IPS-18c (cell line): ENCODE results near the gene STPG1.

Source experiments
- H3K4me3 ChIP-seq: 2 replicates; pipeline ENCODE4 v1.7.0; 2013; ENCODE audit warnings: low read depth, mild to moderate bottlenecking, low read length, moderate library complexity; ENCODE audit not compliant: insufficient read depth
- H3K9me3 ChIP-seq: one replicate; pipeline ENCODE4 v1.6.1; 2013; ENCODE audit warnings: mild to moderate bottlenecking, low read length, moderate library complexity; ENCODE audit not compliant: control insufficient read depth, insufficient read depth

The STPG1 gene

GRCh38 chr1:24412408-24412807 lies 1.2 kb downstream of the STPG1 start:
- Histone ChIP-seq H3K9me3 (no peaks in the 10 kb centered on the region), H3K4me3 (no peak overlapping the region)

DNA sequence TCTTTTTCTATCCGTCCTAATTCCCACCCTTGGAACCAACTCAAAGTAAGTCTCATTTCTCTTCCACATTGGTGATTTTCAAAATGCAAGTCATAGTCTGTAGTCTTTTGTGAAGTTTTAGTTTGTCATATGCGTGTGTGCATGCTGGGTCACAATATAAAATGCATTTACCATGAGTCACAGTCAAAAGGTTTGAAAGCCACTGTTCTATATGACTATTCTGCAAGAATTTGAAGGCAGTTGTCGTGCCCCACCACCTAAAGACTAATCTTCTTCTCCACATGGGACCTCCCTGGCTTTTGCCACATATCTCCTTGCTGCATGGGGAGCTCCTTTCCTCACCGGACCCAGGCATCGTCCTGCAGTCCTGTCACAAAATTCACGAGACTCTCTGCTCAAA lies 1.6 kb downstream of the STPG1 start:
- H3K4me3 ChIP-seq = no peak overlapping the region
- H3K9me3 ChIP-seq = no peaks in the 10 kb centered on the region

GRCh38 chr1:24410750-24411149 lies 2.8 kb downstream of the STPG1 start:
- H3K4me3 ChIP-seq = no peak overlapping the region
- no peaks in the 10 kb centered on the region for H3K9me3 ChIP-seq

GRCh38 chr1:24409535-24409934 lies 4.0 kb downstream of the STPG1 start:
- no peak overlapping the region for H3K4me3 ChIP-seq
- no peaks in the 10 kb centered on the region for H3K9me3 ChIP-seq

GRCh38 chr1:24406788-24407187 lies 6.8 kb downstream of the STPG1 start:
- Histone ChIP-seq H3K9me3 (no peaks in the 10 kb centered on the region), H3K4me3 (no peak overlapping the region)

- Histone ChIP-seq H3K9me3 (no peaks in the 10 kb centered on the region), H3K4me3 (no peak overlapping the region)
Measured at GRCh38 chr1:24403806-24404205, 9.8 kb downstream of the STPG1 start.

GRCh38 chr1:24400065-24400464 lies 13.5 kb downstream of the STPG1 start:
- no peak overlapping the region for H3K4me3 ChIP-seq

DNA sequence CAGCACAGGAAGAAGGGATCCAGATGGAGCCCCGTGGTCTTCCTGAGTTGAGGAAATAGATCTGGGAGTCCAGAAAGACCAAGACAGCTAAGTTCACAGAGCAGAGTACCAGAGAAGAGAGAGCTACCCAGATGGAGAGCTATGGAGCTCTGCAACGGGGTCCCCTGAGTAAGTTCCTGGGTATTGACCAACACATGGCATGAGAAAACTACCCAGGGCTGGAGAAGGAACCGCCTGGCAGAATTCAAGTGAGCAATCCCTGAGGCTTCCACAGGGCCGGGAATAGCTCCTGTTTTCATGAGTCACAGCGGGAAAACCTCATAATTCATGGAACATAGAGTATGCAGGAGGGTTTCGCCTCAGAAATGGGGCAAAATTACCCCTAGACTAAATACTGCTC lies 19.7 kb downstream of the STPG1 start:
- H3K9me3 ChIP-seq = no peaks in the 10 kb centered on the region

More at GRCh38 chr1:24400065-24400464, 13.5 kb downstream of the STPG1 start:
- H3K9me3 ChIP-seq = no peaks in the 10 kb centered on the region

GRCh38 chr1:24392982-24393650 lies 20.5 kb downstream of the STPG1 start:
- Histone ChIP-seq H3K9me3 (no peaks in the 10 kb centered on the region), H3K4me3 (no peak overlapping the region)

More for the DNA sequence above, 19.7 kb downstream of the STPG1 start:
- no peak overlapping the region for H3K4me3 ChIP-seq

DNA sequence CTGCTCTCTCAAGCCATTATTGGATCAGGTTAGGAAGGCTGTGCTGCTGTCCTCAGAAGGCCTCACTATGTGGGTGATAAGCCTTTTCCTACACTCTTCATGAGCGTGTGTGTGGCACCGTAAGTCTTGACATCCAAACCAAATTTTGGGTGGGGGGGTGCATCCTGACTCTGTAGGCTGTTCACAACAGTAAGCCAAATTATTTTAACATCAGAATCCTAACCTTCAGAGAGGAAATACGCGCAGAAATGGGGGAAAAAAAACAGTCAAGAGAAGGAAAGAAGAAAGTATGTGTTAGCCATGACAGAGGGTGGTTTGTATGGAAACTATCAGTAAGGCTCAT lies 21.0 kb downstream of the STPG1 start:
- Histone ChIP-seq H3K4me3 (no peak overlapping the region), H3K9me3 (no peaks in the 10 kb centered on the region)

- Histone ChIP-seq H3K9me3 (no peaks in the 10 kb centered on the region), H3K4me3 (no peak overlapping the region)
Measured at GRCh38 chr1:24391882-24392603, 21.5 kb downstream of the STPG1 start.

- Histone ChIP-seq H3K4me3 (no peak overlapping the region), H3K9me3 (no peaks in the 10 kb centered on the region)
Measured at GRCh38 chr1:24390924-24391782, 22.4 kb downstream of the STPG1 start.

DNA sequence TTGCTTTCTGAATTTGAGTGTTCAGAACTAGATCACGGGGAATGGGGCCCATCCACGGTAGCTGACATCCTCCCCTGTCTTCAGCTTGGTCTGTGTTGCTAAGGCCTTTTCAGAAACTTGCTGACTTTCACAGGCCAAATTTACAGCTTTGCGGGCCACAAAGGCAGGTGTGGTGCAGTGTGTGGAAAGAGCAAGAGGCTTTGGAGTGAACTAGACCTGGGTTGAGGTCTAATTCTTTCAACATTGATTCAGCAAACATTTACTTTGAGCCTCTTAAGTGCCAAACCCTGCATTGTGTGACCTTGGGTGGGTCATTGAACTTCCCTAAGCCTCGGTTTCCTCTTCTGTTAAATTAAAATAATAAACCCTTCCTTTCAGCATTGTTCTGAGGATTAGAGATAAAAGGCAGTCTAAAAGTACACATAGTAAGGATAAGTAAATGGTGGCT lies 24.3 kb downstream of the STPG1 start:
- Histone ChIP-seq H3K4me3 (no peak overlapping the region), H3K9me3 (no peaks in the 10 kb centered on the region)

DNA sequence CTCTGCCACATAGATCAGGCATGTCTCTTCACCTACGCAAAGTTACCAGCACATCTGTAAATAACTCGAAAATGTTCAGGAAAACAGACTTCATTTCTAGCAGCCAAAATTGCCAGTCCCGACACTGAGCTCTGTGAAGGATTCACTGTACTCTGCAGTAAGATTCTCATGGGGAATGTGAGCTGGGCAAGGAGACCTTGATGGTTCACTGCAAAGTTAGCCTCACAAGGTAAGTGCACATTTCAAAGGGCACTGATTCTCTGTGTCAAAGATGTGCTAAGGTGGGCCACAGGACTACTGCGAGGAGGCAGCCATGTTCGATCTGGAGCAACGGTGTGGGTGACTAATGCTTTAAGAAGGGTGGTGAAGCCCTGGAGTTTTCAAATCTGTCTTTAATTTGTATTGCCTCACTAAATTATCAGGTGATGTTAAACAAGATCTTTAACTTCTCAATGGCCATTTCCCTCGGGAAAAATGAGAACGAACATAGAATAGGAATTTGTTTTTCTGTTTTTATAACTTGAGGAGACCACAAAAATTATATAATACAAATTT lies 25.2 kb downstream of the STPG1 start:
- no peaks in the 10 kb centered on the region for H3K9me3 ChIP-seq
- no peak overlapping the region for H3K4me3 ChIP-seq

GRCh38 chr1:24387636-24388175 lies 25.9 kb downstream of the STPG1 start:
- Histone ChIP-seq H3K9me3 (no peaks in the 10 kb centered on the region), H3K4me3 (no peak overlapping the region)

GRCh38 chr1:24386931-24387330 lies 26.7 kb downstream of the STPG1 start:
- Histone ChIP-seq H3K9me3 (no peaks in the 10 kb centered on the region), H3K4me3 (no peak overlapping the region)

DNA sequence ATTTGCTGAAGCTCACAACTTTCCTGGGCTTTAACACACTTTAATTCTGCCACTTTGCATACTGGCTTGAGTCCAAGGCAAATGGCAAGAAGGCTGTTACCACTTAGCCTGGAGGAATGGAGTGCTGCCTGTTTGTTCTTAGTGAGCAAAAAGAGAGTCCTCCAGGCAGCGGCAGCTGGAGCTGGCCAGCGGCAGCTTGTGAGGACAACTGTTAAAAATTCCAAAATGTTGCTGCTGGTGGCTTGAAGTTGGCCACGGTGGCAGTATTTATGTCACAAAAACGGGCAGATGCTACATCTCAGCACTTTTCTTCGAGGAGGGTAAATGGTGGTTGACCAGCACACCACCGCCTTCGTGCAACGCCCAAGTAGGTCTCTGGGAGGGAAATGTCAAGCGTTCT lies 27.3 kb downstream of the STPG1 start:
- H3K4me3 ChIP-seq = no peak overlapping the region

More for the DNA sequence above, 27.3 kb downstream of the STPG1 start:
- no peaks in the 10 kb centered on the region for H3K9me3 ChIP-seq
